Activated T-cell treated with anti-CD3 and anti-CD28 coated beads, Interleukin-2, amount 50 U/mL, for 4 hours (primary cell): ENCODE measurements around the gene SUPT20HL2. TPM values are rescaled to one million over a fixed set of nuclear protein-coding genes. Genes with fewer than 3 reads are reported as not detected.

Experiments used
- total RNA-seq, 3 donors: library from RNA; stranded (reverse); gene quantifications; one replicate each; pipeline ENCODE4 v1.2.1, GENCODE V29; 2021

The SUPT20HL2 gene
- total RNA-seq, 3 donors from 2014 or later, result not detected

Other genes starting within 250 kb of the SUPT20HL2 start
- 10 to 100 TPM; 36.6 to 66.5 (median 37.9) TPM for gene ZFX, start 164.3 kb downstream of the SUPT20HL2 start, total RNA-seq
- gene SUPT20HL1, start 46.6 kb upstream of the SUPT20HL2 start, total RNA-seq, result not detected
- 10 to 100 TPM; 12.5 to 13.3 (median 12.6) TPM for gene PDK3, start 151.2 kb upstream of the SUPT20HL2 start, total RNA-seq